Tibial nerve (tissue), 4 donors: ENCODE data around the gene RBM8A. TPM values are rescaled to one million over a fixed set of nuclear protein-coding genes. Genes with fewer than 3 reads are reported as not detected.

Experiments
- DNase-seq, 2 donors: peaks; one replicate each; pipeline ENCODE4 v3.0.0-alpha.2; 2019; ENCODE audit warnings: low spot score in 2 of 2
- H3K27ac ChIP-seq, 4 donors: fragments of 200-600 bp; sonication (generic) in 3 of 4; one replicate each; pipeline ENCODE4 v1.5.1; 2017 to 2019; ENCODE audit warnings: mild to moderate bottlenecking in 1 of 4
- H3K27me3 ChIP-seq, 2 donors: fragments of 200-600 bp; sonication (generic) in 1 of 2; one replicate each; pipeline versions ENCODE4 v1.5.1 to v1.6.0; 2017 to 2019
- H3K36me3 ChIP-seq, 3 donors: fragments of 200-600 bp; sonication (generic); one replicate each; pipeline ENCODE4 v1.5.1; 2018 to 2019
- H3K4me1 ChIP-seq, 4 donors: fragments of 200-600 bp; sonication (generic) in 3 of 4; one replicate each; pipeline ENCODE4 v1.5.1; 2017 to 2019
- H3K4me3 ChIP-seq, 4 donors: fragments of 200-600 bp; sonication (generic) in 3 of 4; one replicate each; pipeline ENCODE4 v1.5.1; 2017 to 2019; ENCODE audit warnings: mild to moderate bottlenecking in 1 of 4, moderate library complexity in 1 of 4
- H3K9me3 ChIP-seq, 4 donors: fragments of 200-600 bp; sonication (generic) in 3 of 4; one replicate each; pipeline ENCODE4 v1.5.1; 2017 to 2019
- CTCF ChIP-seq, 5 experiments: fragments of 200-600 bp in 3 of 5; fragments of 450-650 bp in 2 of 5; sonication (generic) in 3 of 5; IDR thresholded peaks; one replicate each; pipeline ENCODE4 v1.5.1; 2016 to 2019; ENCODE audit warnings: antibody characterized with exemption in 5 of 5, mild to moderate bottlenecking in 3 of 5, moderate library complexity in 2 of 5
- EP300 ChIP-seq, 2 donors: sonication (generic); formaldehyde crosslinking; IDR thresholded peaks; one replicate each; pipeline ENCODE4 v1.6.1; 2017; ENCODE audit warnings: antibody characterized with exemption in 2 of 2, mild to moderate bottlenecking in 1 of 2
- POLR2A ChIP-seq, 2 donors: fragments of 450-650 bp; IDR thresholded peaks; one replicate each; pipeline ENCODE4 v1.6.1; 2017; ENCODE audit warnings: antibody characterized with exemption in 2 of 2, mild to moderate bottlenecking in 2 of 2, moderate library complexity in 2 of 2
- WGBS, 2 donors: methylation state at CpG; one replicate each; pipeline ENCODE4 v1.1.5; 2018; 5-methylcytosine and 5-hydroxymethylcytosine counted together
- total RNA-seq, 4 donors: library from RNA; depleted of rRNA; stranded (reverse); fragments of >200 nt; gene quantifications; one replicate each; pipeline ENCODE4 v1.1.0, GENCODE V29; 2016

Gene RBM8A
- total RNA-seq, result 100 to 1,000 TPM; 113 to 157 (median 129) TPM

DNA sequence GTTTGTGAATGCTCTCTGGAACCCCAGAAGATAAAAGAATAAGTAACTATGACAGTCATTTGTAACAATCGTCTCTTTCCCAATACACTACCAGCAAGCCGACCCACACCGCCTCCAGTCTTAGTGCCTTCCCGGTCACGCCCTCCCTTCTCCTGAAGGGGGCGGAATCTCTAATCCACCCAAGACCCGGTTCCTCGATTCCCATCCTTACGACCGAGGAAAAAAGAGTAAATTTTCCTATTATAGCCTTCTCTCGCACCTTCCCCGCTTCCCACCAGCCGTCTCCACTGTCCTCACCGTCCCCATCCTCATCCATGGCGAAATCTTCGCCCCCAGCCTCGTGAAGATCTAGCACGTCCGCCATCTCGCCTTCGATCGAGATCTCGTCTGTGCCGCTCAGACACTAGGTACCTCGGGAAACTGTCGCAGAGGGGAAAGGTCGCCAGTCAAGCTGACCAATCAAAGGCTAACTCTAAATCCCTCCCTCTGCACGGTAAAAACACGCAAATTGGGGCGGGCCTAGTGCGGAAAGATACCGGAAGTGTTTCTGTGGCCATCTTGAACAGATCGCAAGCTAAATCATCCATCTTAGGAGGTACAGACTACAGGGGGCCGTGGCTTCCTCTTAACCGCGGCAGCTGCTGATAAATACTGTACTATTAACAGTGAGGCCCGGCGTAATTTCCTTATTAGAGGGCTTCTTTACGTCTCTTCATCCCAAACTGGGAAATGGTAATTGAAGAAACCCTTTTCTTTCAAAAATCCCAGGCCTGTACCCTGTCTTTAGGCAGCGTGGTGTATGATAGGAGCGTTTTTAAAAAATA lies at the start of gene RBM8A:
RBM8A (minus strand) TSS at position 422 of the 824 bp plus-strand sequence; CDS start at position 364, 58 bp downstream.
- no peaks in the 10 kb centered on the region for H3K9me3 ChIP-seq
- peak; percentile 91 to 97 for DNase-seq
- H3K4me1 ChIP-seq, result peaks cover 0 to 24% (median 18%) of the 10 kb centered on the region in 4 donors
- WGBS, 2 donors, result 0 to 1% methylated on average over 41 of the region's 41 CpGs
- TF ChIP-seq EP300 (IDR thresholded peaks at IDR 0.05) (peak; percentile 62 to 100), CTCF (IDR thresholded peaks at IDR 0.05) (peak; percentile 51 to 84 (median 66)), POLR2A (IDR thresholded peaks at IDR 0.05) (peak; percentile 99)
- H3K27ac ChIP-seq, result peak within 1 kb of the TSS; percentile 92 to 100 (median 97)
- peaks cover 0 to 34% (median 0%) of the 10 kb centered on the region in 3 donors for H3K36me3 ChIP-seq
- H3K4me3 ChIP-seq, result peak within 1 kb of the TSS; percentile 66 to 86 (median 74)
- no peaks in the 10 kb centered on the region for H3K27me3 ChIP-seq

DNA sequence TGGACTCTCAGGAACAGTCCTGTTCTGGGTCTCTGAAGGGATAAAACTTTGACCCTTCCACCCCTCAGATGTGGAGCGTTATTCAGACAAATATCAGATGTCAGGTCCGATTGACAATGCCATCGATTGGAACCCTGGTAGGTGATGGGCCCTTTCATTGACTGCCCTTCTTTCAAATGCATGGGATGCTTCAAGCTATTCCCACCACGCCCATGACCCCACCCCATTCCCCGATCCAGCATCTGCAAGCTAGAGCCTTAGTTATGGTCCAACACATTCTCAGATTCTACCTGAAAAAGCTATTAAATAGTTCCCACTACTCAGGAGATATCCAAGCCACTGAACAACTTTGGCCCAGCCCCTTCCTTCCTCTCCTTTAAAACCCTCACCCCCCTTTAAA lies 49.7 kb upstream of the RBM8A start:
- Histone ChIP-seq H3K9me3 (no peaks in the 10 kb centered on the region), H3K36me3 (peaks cover 0 to 9% (median 0%) of the 10 kb centered on the region in 3 donors), H3K27ac (peak overlapping the region; percentile 92 to 99 (median 94)), H3K4me1 (peaks cover 0 to 49% (median 41%) of the 10 kb centered on the region in 4 donors), H3K27me3 (no peaks in the 10 kb centered on the region), H3K4me3 (no peak overlapping the region)
- no peak for TF ChIP-seq CTCF (IDR thresholded peaks at IDR 0.05)
- no peak for TF ChIP-seq POLR2A (IDR thresholded peaks at IDR 0.05)
- no peak for TF ChIP-seq EP300 (IDR thresholded peaks at IDR 0.05)
- 70 to 75% methylated on average over 5 of the region's 5 CpGs for WGBS, 2 donors
- no peak for DNase-seq

GRCh38 chr1:145975216-145975615 lies 47.9 kb upstream of the RBM8A start:
- TF ChIP-seq CTCF (IDR thresholded peaks at IDR 0.05) (no peak), POLR2A (IDR thresholded peaks at IDR 0.05) (no peak), EP300 (IDR thresholded peaks at IDR 0.05) (no peak)
- WGBS, 2 donors, result 69 to 71% methylated on average over 4 of the region's 4 CpGs
- Histone ChIP-seq H3K27me3 (no peaks in the 10 kb centered on the region), H3K4me3 (no peak overlapping the region), H3K27ac (peak overlapping the region in 1 of 4 donors; percentile 50), H3K36me3 (peaks cover 0 to 9% (median 0%) of the 10 kb centered on the region in 3 donors), H3K4me1 (peaks cover 0 to 31% (median 26%) of the 10 kb centered on the region in 4 donors), H3K9me3 (no peaks in the 10 kb centered on the region)
- no peak for DNase-seq

DNA sequence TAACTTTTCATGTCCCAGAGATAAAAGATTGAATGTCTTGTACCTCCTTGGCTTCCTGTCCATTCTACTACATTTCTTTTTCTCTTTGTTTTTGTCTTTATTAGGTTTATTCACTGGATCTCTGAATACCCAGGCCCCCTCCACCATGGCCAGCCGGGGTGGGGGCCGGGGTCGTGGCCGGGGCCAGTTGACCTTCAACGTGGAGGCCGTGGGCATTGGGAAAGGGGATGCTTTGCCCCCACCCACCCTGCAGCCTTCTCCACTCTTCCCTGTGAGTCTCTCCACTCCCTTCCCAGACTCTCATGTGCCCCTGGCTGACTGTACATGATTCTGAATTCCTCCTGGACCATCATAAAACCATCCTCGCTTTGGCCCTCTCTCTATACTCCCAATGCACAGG lies 47.4 kb upstream of the RBM8A start:
- DNase-seq, result no peak
- Histone ChIP-seq H3K4me3 (no peak overlapping the region), H3K27ac (peak overlapping the region in 1 of 4 donors; percentile 50), H3K27me3 (no peaks in the 10 kb centered on the region), H3K4me1 (peaks cover 0 to 26% (median 23%) of the 10 kb centered on the region in 4 donors), H3K36me3 (peaks cover 0 to 9% (median 0%) of the 10 kb centered on the region in 3 donors), H3K9me3 (no peaks in the 10 kb centered on the region)
- 50 to 66% methylated on average over 7 of the region's 7 CpGs for WGBS, 2 donors
- no peak for TF ChIP-seq EP300 (IDR thresholded peaks at IDR 0.05)
- TF ChIP-seq POLR2A (IDR thresholded peaks at IDR 0.05), result no peak
- no peak for TF ChIP-seq CTCF (IDR thresholded peaks at IDR 0.05)

DNA sequence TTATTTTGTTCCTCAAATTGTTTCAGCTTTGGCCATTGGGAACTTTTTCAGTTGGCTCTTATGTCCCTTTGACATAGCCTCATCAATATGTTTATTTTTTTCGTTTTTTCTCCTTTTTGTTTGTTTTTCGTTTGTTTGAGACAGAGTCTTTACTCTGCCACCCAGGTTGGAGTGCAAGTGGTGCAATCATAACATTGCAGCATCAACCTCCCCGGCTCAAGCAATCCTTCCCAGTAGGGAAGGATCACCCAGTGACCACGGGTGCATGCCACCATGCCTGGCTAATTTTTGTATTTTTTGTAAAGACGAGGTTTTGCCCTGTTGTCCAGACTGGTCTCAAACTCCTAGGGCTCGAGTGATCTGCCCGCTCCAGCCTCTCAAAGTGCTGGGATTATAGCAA lies 45.3 kb upstream of the RBM8A start:
- no peaks in the 10 kb centered on the region for H3K27me3 ChIP-seq
- peaks cover 0 to 1% (median 0%) of the 10 kb centered on the region in 4 donors for H3K9me3 ChIP-seq
- DNase-seq, result no peak
- H3K4me1 ChIP-seq, result peaks cover 0 to 7% (median 6%) of the 10 kb centered on the region in 4 donors
- no peak overlapping the region for H3K27ac ChIP-seq
- WGBS, 2 donors, result 74 to 76% methylated on average over 7 of the region's 7 CpGs
- no peak for TF ChIP-seq EP300 (IDR thresholded peaks at IDR 0.05)
- no peak for TF ChIP-seq CTCF (IDR thresholded peaks at IDR 0.05)
- peaks cover 0 to 9% (median 0%) of the 10 kb centered on the region in 3 donors for H3K36me3 ChIP-seq
- H3K4me3 ChIP-seq, result no peak overlapping the region
